Peyer's patch (tissue), 4 donors: ENCODE measurements around the gene NSL1. TPM values are rescaled to one million over a fixed set of nuclear protein-coding genes. Genes with fewer than 3 reads are reported as not detected.

Experiments used
- DNase-seq, 3 donors: peaks; one replicate each; pipeline ENCODE4 v3.0.0-alpha.2; 2017 to 2019
- H3K27ac ChIP-seq, 4 donors: fragments of 200-600 bp; sonication (generic); one replicate each; pipeline ENCODE4 v1.5.1; 2016 to 2019
- H3K27me3 ChIP-seq, 2 donors: fragments of 200-600 bp; sonication (generic); one replicate each; pipeline ENCODE4 v1.5.1; 2019
- H3K36me3 ChIP-seq, 3 donors: fragments of 200-600 bp; sonication (generic); one replicate each; pipeline ENCODE4 v1.5.1; 2016 to 2019
- H3K4me1 ChIP-seq, 4 donors: fragments of 200-600 bp; sonication (generic); one replicate each; pipeline ENCODE4 v1.5.1; 2016 to 2019
- H3K4me3 ChIP-seq, 4 donors: fragments of 200-600 bp; sonication (generic); 1 replicate in 3 of 4; 2 replicates in 1 of 4; pipeline ENCODE4 v1.5.1; 2016 to 2019; ENCODE audit warnings: mild to moderate bottlenecking in 1 of 4
- H3K9me3 ChIP-seq, 4 donors: fragments of 200-600 bp; sonication (generic); one replicate each; pipeline ENCODE4 v1.5.1; 2016 to 2019; ENCODE audit warnings: mild to moderate bottlenecking in 1 of 4
- POLR2A ChIP-seq, 2 donors: fragments of 450-650 bp; IDR thresholded peaks; one replicate each; pipeline ENCODE4 v1.5.1; 2017; ENCODE audit warnings: antibody characterized with exemption in 2 of 2, mild to moderate bottlenecking in 2 of 2, moderate library complexity in 2 of 2
- total RNA-seq, 4 donors: library from RNA; depleted of rRNA; stranded (reverse); fragments of >200 nt; gene quantifications; one replicate each; pipeline ENCODE4 v1.1.0, GENCODE V29; 2016
- TF ChIP-seq, protein P1 (sequence below), 6 experiments: fragments of 450-650 bp in 4 of 6; fragments of 200-600 bp in 2 of 6; sonication (generic) in 1 of 6; IDR thresholded peaks; one replicate each; pipeline ENCODE4 v1.5.1; 2017 to 2019; ENCODE audit warnings: antibody characterized with exemption in 6 of 6, mild to moderate bottlenecking in 3 of 6, moderate library complexity in 1 of 6

The NSL1 gene
- total RNA-seq, 4 donors from 2014 or later, result 29.2 to 61.9 (median 39.0) TPM

GRCh38 chr1:212677136-212677535 is 114.4 kb downstream of the NSL1 start:
- Histone ChIP-seq H3K4me1 (no peaks in the 10 kb centered on the region), H3K36me3 (no peaks in the 10 kb centered on the region), H3K27ac (no peak overlapping the region), H3K27me3 (no peaks in the 10 kb centered on the region), H3K9me3 (no peaks in the 10 kb centered on the region), H3K4me3 (no peak overlapping the region)
- DNase-seq, result no peak
- TF ChIP-seq, protein P1, sequence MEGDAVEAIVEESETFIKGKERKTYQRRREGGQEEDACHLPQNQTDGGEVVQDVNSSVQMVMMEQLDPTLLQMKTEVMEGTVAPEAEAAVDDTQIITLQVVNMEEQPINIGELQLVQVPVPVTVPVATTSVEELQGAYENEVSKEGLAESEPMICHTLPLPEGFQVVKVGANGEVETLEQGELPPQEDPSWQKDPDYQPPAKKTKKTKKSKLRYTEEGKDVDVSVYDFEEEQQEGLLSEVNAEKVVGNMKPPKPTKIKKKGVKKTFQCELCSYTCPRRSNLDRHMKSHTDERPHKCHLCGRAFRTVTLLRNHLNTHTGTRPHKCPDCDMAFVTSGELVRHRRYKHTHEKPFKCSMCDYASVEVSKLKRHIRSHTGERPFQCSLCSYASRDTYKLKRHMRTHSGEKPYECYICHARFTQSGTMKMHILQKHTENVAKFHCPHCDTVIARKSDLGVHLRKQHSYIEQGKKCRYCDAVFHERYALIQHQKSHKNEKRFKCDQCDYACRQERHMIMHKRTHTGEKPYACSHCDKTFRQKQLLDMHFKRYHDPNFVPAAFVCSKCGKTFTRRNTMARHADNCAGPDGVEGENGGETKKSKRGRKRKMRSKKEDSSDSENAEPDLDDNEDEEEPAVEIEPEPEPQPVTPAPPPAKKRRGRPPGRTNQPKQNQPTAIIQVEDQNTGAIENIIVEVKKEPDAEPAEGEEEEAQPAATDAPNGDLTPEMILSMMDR (IDR thresholded peaks at IDR 0.05), result no peak
- no peak for TF ChIP-seq POLR2A (IDR thresholded peaks at IDR 0.05)

Other genes starting within 250 kb of the NSL1 start
- 10 to 100 TPM in 3 of 4 donors, 1 to 10 TPM in 1; 10.0 to 38.0 (median 17.2) TPM for gene ATF3, start 183.0 kb downstream of the NSL1 start, total RNA-seq
- 1 to 10 TPM in 3 of 4 donors, not detected in 1; 2.1 to 6.6 (median 4.7) TPM for gene BATF3, start 91.9 kb downstream of the NSL1 start, total RNA-seq
- gene TATDN3, start 117 bp upstream of the NSL1 start, total RNA-seq, result 10 to 100 TPM in 2 of 4 donors, 1 to 10 TPM in 2; 5.8 to 22.3 (median 12.8) TPM
- not detected for gene SPATA45, start 55.9 kb upstream of the NSL1 start, total RNA-seq
- gene FLVCR1, start 66.5 kb upstream of the NSL1 start, total RNA-seq, result 10 to 100 TPM; 19.8 to 83.4 (median 41.5) TPM
- 1 to 10 TPM in 2 of 4 donors, under 1 TPM in 1, not detected in 1; 0.85 to 1.7 (median 1.1) TPM for gene VASH2, start 158.8 kb upstream of the NSL1 start, total RNA-seq
- 10 to 100 TPM; 21.1 to 62.7 (median 46.7) TPM for gene ANGEL2, start 224.1 kb upstream of the NSL1 start, total RNA-seq